HG03025 (cell line): ENCODE results near the gene CTIF.

ENCODE experiments used
- ATAC-seq: cut with Tn5 transposase; IDR thresholded peaks from one replicate; pipeline ENCODE4 v1.9.1; 2021; ENCODE audit warnings: mild to moderate bottlenecking, moderate library complexity; ENCODE audit not compliant: unreplicated experiment, low FRiP score

The CTIF gene

GRCh38 chr18:48531908-48532307, 6.9 kb upstream of the CTIF start:
- no peak for ATAC-seq

- peak; percentile 68 for ATAC-seq
Measured at GRCh38 chr18:48533340-48534070, 5.3 kb upstream of the CTIF start.

- ATAC-seq, result no peak
Measured at GRCh38 chr18:48534364-48534763, 4.5 kb upstream of the CTIF start.

GRCh38 chr18:48535956-48536355, 2.9 kb upstream of the CTIF start:
- ATAC-seq, result no peak

GRCh38 chr18:48536516-48536915, 2.3 kb upstream of the CTIF start:
- ATAC-seq, result no peak

- ATAC-seq, result no peak
Measured at GRCh38 chr18:48539406-48540250, 797 bp downstream of the CTIF start.

GRCh38 chr18:48540251-48541025, 1.6 kb downstream of the CTIF start:
- peak; percentile 46 for ATAC-seq

- peak; percentile 40 for ATAC-seq
Measured at GRCh38 chr18:48541026-48541746, 2.4 kb downstream of the CTIF start.

- ATAC-seq, result no peak
Measured at GRCh38 chr18:48541747-48542400, 3.0 kb downstream of the CTIF start.

GRCh38 chr18:48542513-48543181, 3.8 kb downstream of the CTIF start:
- no peak for ATAC-seq

- ATAC-seq, result no peak
Measured at GRCh38 chr18:48543228-48543627, 4.4 kb downstream of the CTIF start.

- ATAC-seq, result no peak
Measured at GRCh38 chr18:48544116-48544515, 5.3 kb downstream of the CTIF start.

GRCh38 chr18:48544661-48545415, 6.0 kb downstream of the CTIF start:
- ATAC-seq, result no peak

- no peak for ATAC-seq
Measured at GRCh38 chr18:48545757-48546321, 7.0 kb downstream of the CTIF start.

- ATAC-seq, result no peak
Measured at GRCh38 chr18:48546396-48546795, 7.6 kb downstream of the CTIF start.

GRCh38 chr18:48547531-48547981, 8.7 kb downstream of the CTIF start:
- no peak for ATAC-seq

- ATAC-seq, result no peak
Measured at GRCh38 chr18:48548011-48548771, 9.4 kb downstream of the CTIF start.

- ATAC-seq, result no peak
Measured at GRCh38 chr18:48548921-48549320, 10.1 kb downstream of the CTIF start.
